Mammary epithelial cell (primary cell): ENCODE measurements around the gene FGF18.

Experiments
- EZH2 ChIP-seq: IDR thresholded peaks from 2 replicates; pipeline ENCODE4 v1.6.1; 2012; ENCODE audit warnings: low read length, inconsistent platforms, borderline replicate concordance
- TF ChIP-seq, protein P1 (sequence below), 2 donors: IDR thresholded peaks in 1 of 2; conservative IDR thresholded peaks in 1 of 2; 2 replicates each; pipeline ENCODE4 v1.5.1; 2011 to 2012; ENCODE audit warnings: inconsistent platforms in 2 of 2, low read length in 2 of 2, mild to moderate bottlenecking in 2 of 2, control low read depth in 1 of 2, low read depth in 1 of 2; ENCODE audit not compliant: insufficient read depth in 1 of 2; ENCODE audit errors: extremely low read depth in 1 of 2

DNA sequence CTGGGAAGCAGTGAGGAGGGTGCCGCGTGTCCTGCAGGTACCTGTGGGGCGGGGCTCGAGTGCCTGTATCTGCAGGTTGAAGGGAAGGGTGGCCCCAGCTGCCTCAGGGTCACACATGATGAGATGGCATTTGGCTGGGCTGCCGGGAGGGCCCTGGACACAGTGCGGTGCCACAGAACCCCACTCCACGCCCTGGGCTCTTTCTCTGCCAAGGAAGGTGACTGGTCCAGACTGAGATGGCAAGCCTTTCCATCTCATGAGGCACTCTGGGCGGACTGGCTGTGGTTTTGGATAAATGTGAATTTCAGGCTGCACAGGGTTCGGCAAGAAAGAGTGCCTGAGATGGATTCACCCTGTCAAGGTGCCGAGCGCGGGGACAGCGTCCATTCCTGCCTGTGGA lies 69.4 kb downstream of the FGF18 start:
- TF ChIP-seq, protein P1, sequence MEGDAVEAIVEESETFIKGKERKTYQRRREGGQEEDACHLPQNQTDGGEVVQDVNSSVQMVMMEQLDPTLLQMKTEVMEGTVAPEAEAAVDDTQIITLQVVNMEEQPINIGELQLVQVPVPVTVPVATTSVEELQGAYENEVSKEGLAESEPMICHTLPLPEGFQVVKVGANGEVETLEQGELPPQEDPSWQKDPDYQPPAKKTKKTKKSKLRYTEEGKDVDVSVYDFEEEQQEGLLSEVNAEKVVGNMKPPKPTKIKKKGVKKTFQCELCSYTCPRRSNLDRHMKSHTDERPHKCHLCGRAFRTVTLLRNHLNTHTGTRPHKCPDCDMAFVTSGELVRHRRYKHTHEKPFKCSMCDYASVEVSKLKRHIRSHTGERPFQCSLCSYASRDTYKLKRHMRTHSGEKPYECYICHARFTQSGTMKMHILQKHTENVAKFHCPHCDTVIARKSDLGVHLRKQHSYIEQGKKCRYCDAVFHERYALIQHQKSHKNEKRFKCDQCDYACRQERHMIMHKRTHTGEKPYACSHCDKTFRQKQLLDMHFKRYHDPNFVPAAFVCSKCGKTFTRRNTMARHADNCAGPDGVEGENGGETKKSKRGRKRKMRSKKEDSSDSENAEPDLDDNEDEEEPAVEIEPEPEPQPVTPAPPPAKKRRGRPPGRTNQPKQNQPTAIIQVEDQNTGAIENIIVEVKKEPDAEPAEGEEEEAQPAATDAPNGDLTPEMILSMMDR (conservative IDR thresholded peaks at IDR 0.05 in 1 of 2, IDR thresholded peaks at IDR 0.05 in 1 of 2; ENCODE audit: extremely low read depth in 1 of 2, insufficient read depth in 1 of 2, low read depth in 1 of 2, low read length in 2 of 2): no peak
- TF ChIP-seq EZH2: no peak
